ENCODE data around the gene TUBB1.
"Not testable (repeated sequence)": the region's sequence is repeated elsewhere in the genome, so short reads cannot be mapped to it uniquely, and the experiment has no call there.

Gene TUBB1

GRCh38 chr20:59019217-59019616 lies at the start of gene TUBB1:
Gene TUBB1, plus strand, starts transcription at chr20:59019429. Its CDS starts 94 bp downstream, at chr20:59019523.
- peaks cover 40% of the 10 kb centered on the region for H3K36me3 Mint-ChIP-seq
- DNase-seq (ENCODE audit: low spot score in 2 of 2): no peak
- H3K4me3 Mint-ChIP-seq: no peak within 1 kb of the TSS
- no peaks in the 10 kb centered on the region for H3K9me3 Mint-ChIP-seq
- no peak for ATAC-seq
- peak within 1 kb of the TSS; percentile 75 for H3K27ac Mint-ChIP-seq
- peaks cover 54% of the 10 kb centered on the region for H3K4me1 Mint-ChIP-seq

GRCh38 chr20:58969439-58969838 lies 49.8 kb upstream of the TUBB1 start:
- H3K9me3 Mint-ChIP-seq: no peaks in the 10 kb centered on the region
- H3K27ac Mint-ChIP-seq: no peak overlapping the region
- no peaks in the 10 kb centered on the region for H3K36me3 Mint-ChIP-seq
- H3K4me1 Mint-ChIP-seq: no peaks in the 10 kb centered on the region
- DNase-seq (ENCODE audit: low spot score in 2 of 2) (no peak), ATAC-seq (no peak)
- no peak overlapping the region for H3K4me3 Mint-ChIP-seq

- no peaks in the 10 kb centered on the region for H3K36me3 Mint-ChIP-seq
- no peak for ATAC-seq
- H3K4me1 Mint-ChIP-seq: no peaks in the 10 kb centered on the region
- H3K9me3 Mint-ChIP-seq: peaks cover 1% of the 10 kb centered on the region
- no peak overlapping the region for H3K4me3 Mint-ChIP-seq
- no peak for DNase-seq (ENCODE audit: low spot score in 2 of 2)
- H3K27ac Mint-ChIP-seq: no peak overlapping the region
Measured at GRCh38 chr20:58970146-58970545, 49.1 kb upstream of the TUBB1 start.

GRCh38 chr20:58971429-58971828 lies 47.8 kb upstream of the TUBB1 start:
- Mint-ChIP-seq H3K4me3 (no peak overlapping the region), H3K4me1 (no peaks in the 10 kb centered on the region), H3K9me3 (peaks cover 2% of the 10 kb centered on the region), H3K36me3 (no peaks in the 10 kb centered on the region), H3K27ac (no peak overlapping the region)
- peak in 1 of 2 donors; percentile 44 for DNase-seq (ENCODE audit: low spot score in 2 of 2)
- no peak for ATAC-seq

- Mint-ChIP-seq H3K4me3 (no peak overlapping the region), H3K9me3 (peaks cover 2% of the 10 kb centered on the region), H3K27ac (no peak overlapping the region), H3K4me1 (no peaks in the 10 kb centered on the region), H3K36me3 (no peaks in the 10 kb centered on the region)
- DNase-seq (ENCODE audit: low spot score in 2 of 2) (peak in 1 of 2 donors; percentile 35), ATAC-seq (no peak)
Measured at GRCh38 chr20:58973179-58973578, 46.0 kb upstream of the TUBB1 start.

- DNase-seq (ENCODE audit: low spot score in 2 of 2) (no peak), ATAC-seq (no peak)
- Mint-ChIP-seq H3K9me3 (peaks cover 2% of the 10 kb centered on the region), H3K27ac (no peak overlapping the region), H3K36me3 (no peaks in the 10 kb centered on the region), H3K4me1 (no peaks in the 10 kb centered on the region), H3K4me3 (no peak overlapping the region)
Measured at GRCh38 chr20:58973866-58974265, 45.4 kb upstream of the TUBB1 start.

GRCh38 chr20:58975353-58975752 lies 43.9 kb upstream of the TUBB1 start:
- H3K27ac Mint-ChIP-seq: no peak overlapping the region
- no peaks in the 10 kb centered on the region for H3K4me1 Mint-ChIP-seq
- ATAC-seq (no peak), DNase-seq (ENCODE audit: low spot score in 2 of 2) (no peak)
- H3K9me3 Mint-ChIP-seq: peaks cover 2% of the 10 kb centered on the region
- H3K36me3 Mint-ChIP-seq: no peaks in the 10 kb centered on the region
- H3K4me3 Mint-ChIP-seq: no peak overlapping the region

- Mint-ChIP-seq H3K36me3 (no peaks in the 10 kb centered on the region), H3K27ac (no peak overlapping the region), H3K4me1 (no peaks in the 10 kb centered on the region), H3K4me3 (no peak overlapping the region), H3K9me3 (peaks cover 2% of the 10 kb centered on the region)
- DNase-seq (ENCODE audit: low spot score in 2 of 2): peak in 1 of 2 donors; percentile 48
- ATAC-seq: peak; percentile 52
Measured at GRCh38 chr20:58976061-58976730, 43.0 kb upstream of the TUBB1 start.

GRCh38 chr20:58978351-58979190 lies 40.7 kb upstream of the TUBB1 start:
- DNase-seq (ENCODE audit: low spot score in 2 of 2) (no peak), ATAC-seq (no peak)
- Mint-ChIP-seq H3K36me3 (peaks cover 17% of the 10 kb centered on the region), H3K4me1 (peaks cover 12% of the 10 kb centered on the region), H3K4me3 (no peak overlapping the region), H3K9me3 (peaks cover 2% of the 10 kb centered on the region), H3K27ac (peak overlapping the region; percentile 6)

- H3K9me3 Mint-ChIP-seq: no peaks in the 10 kb centered on the region
- H3K36me3 Mint-ChIP-seq: peaks cover 39% of the 10 kb centered on the region
- H3K4me3 Mint-ChIP-seq: peak within 1 kb of the TSS; percentile 69
- DNase-seq (ENCODE audit: low spot score in 2 of 2): peak; percentile 86 to 93
- ATAC-seq: peak; percentile 87
- H3K27ac Mint-ChIP-seq: peak within 1 kb of the TSS; percentile 75
- peaks cover 30% of the 10 kb centered on the region for H3K4me1 Mint-ChIP-seq
Measured at GRCh38 chr20:58980711-58981627, 38.3 kb upstream of the TUBB1 start, which contains the start of gene NELFCD. Gene NELFCD, plus strand, starts transcription at chr20:58981256. Its CDS starts 54 bp downstream, at chr20:58981310.

- H3K27ac Mint-ChIP-seq: peak overlapping the region; percentile 75
- peak overlapping the region; percentile 69 for H3K4me3 Mint-ChIP-seq
- H3K4me1 Mint-ChIP-seq: peaks cover 37% of the 10 kb centered on the region
- DNase-seq (ENCODE audit: low spot score in 2 of 2) (peak in 1 of 2 donors; percentile 64), ATAC-seq (peak; percentile 4)
- H3K9me3 Mint-ChIP-seq: no peaks in the 10 kb centered on the region
- H3K36me3 Mint-ChIP-seq: peaks cover 47% of the 10 kb centered on the region
Measured at GRCh38 chr20:58981628-58982364, 37.4 kb upstream of the TUBB1 start.

- Mint-ChIP-seq H3K9me3 (no peaks in the 10 kb centered on the region), H3K4me3 (peak overlapping the region; percentile 69), H3K27ac (peak overlapping the region; percentile 75), H3K36me3 (peaks cover 55% of the 10 kb centered on the region), H3K4me1 (peaks cover 42% of the 10 kb centered on the region)
- peak in 1 of 2 donors; percentile 65 for DNase-seq (ENCODE audit: low spot score in 2 of 2)
- peak; percentile 48 for ATAC-seq
Measured at GRCh38 chr20:58982406-58983114, 36.7 kb upstream of the TUBB1 start.

GRCh38 chr20:58983115-58983468 lies 36.1 kb upstream of the TUBB1 start:
- peaks cover 60% of the 10 kb centered on the region for H3K36me3 Mint-ChIP-seq
- H3K9me3 Mint-ChIP-seq; ATAC-seq; DNase-seq (ENCODE audit: low spot score in 2 of 2): not testable (repeated sequence)
- peak overlapping the region; percentile 75 for H3K27ac Mint-ChIP-seq
- H3K4me1 Mint-ChIP-seq: peaks cover 47% of the 10 kb centered on the region
- H3K4me3 Mint-ChIP-seq: peak overlapping the region; percentile 69

- H3K27ac Mint-ChIP-seq: peak overlapping the region; percentile 45
- H3K4me3 Mint-ChIP-seq: peak overlapping the region; percentile 69
- no peaks in the 10 kb centered on the region for H3K9me3 Mint-ChIP-seq
- DNase-seq (ENCODE audit: low spot score in 2 of 2) (no peak), ATAC-seq (no peak)
- H3K4me1 Mint-ChIP-seq: peaks cover 48% of the 10 kb centered on the region
- peaks cover 76% of the 10 kb centered on the region for H3K36me3 Mint-ChIP-seq
Measured at GRCh38 chr20:58984691-58985090, 34.5 kb upstream of the TUBB1 start.

Measured in stimulated activated effector memory CD8-positive, alpha-beta T cell treated with anti-CD3 and anti-CD28 coated beads, Interleukin-12 subunit alpha, Interleukin-12 subunit beta, amount 100 ng/mL, for 72 hours (primary cell).